Measurements from ENCODE around the gene BICDL2.
"Not testable (repeated sequence)": the region's sequence is repeated elsewhere in the genome, so short reads cannot be mapped to it uniquely, and the experiment has no call there.

The BICDL2 gene

GRCh38 chr16:3063625-3064386 lies 27.1 kb upstream of the BICDL2 start:
- DNase-seq, result no peak

- no peak for DNase-seq
Observed at GRCh38 chr16:3062553-3062952, 25.8 kb upstream of the BICDL2 start.

- no peak for DNase-seq
Observed at GRCh38 chr16:3060339-3061127, 23.8 kb upstream of the BICDL2 start.

- DNase-seq, result no peak
Observed at GRCh38 chr16:3059723-3060242, 23.0 kb upstream of the BICDL2 start.

GRCh38 chr16:3059041-3059722 lies 22.4 kb upstream of the BICDL2 start:
- peak; percentile 98 for DNase-seq

GRCh38 chr16:3058139-3059030 lies 21.6 kb upstream of the BICDL2 start:
- peak; percentile 75 for DNase-seq

GRCh38 chr16:3057181-3058138 lies 20.7 kb upstream of the BICDL2 start:
- no peak for DNase-seq

- no peak for DNase-seq
Observed at GRCh38 chr16:3056336-3057180, 19.8 kb upstream of the BICDL2 start.

- not testable (repeated sequence) for DNase-seq
Observed at GRCh38 chr16:3055734-3056115, 19.0 kb upstream of the BICDL2 start.

GRCh38 chr16:3054965-3055733 lies 18.4 kb upstream of the BICDL2 start:
- no peak for DNase-seq

- not testable (repeated sequence) for DNase-seq
Observed at GRCh38 chr16:3053330-3053710, 16.6 kb upstream of the BICDL2 start.

GRCh38 chr16:3052571-3053329 lies 16.0 kb upstream of the BICDL2 start:
- not testable (repeated sequence) for DNase-seq

- DNase-seq, result no peak
Observed at GRCh38 chr16:3051494-3051893, 14.8 kb upstream of the BICDL2 start.

- no peak for DNase-seq
Observed at GRCh38 chr16:3051009-3051408, 14.3 kb upstream of the BICDL2 start.

- DNase-seq, result no peak
Observed at GRCh38 chr16:3050487-3050886, 13.7 kb upstream of the BICDL2 start.

GRCh38 chr16:3049921-3050481 lies 13.3 kb upstream of the BICDL2 start:
- DNase-seq, result no peak

GRCh38 chr16:3047387-3047720 lies 10.6 kb upstream of the BICDL2 start:
- no peak for DNase-seq

- no peak for DNase-seq
Observed at GRCh38 chr16:3046641-3047386, 10.1 kb upstream of the BICDL2 start.
